K562 (cell line): ENCODE results near the gene C2CD2L. TPM values are rescaled to one million over a fixed set of nuclear protein-coding genes. Genes with fewer than 3 reads are reported as not detected.

ENCODE experiments used
- ETS1 ChIP-seq: conservative IDR thresholded peaks from 2 replicates; pipeline ENCODE4 v1.6.1; 2011; ENCODE audit warnings: low read depth, mild to moderate bottlenecking, low read length; ENCODE audit not compliant: control insufficient read depth
- FOXK2 ChIP-seq, 2 experiments: fragments of 450-650 bp; IDR thresholded peaks in 1 of 2; conservative IDR thresholded peaks in 1 of 2; 2 replicates each; pipeline ENCODE4 v1.6.1; 2016; ENCODE audit warnings: low read depth in 2 of 2, mild to moderate bottlenecking in 1 of 2
- FOXP4 ChIP-seq: sonication (generic); formaldehyde crosslinking; IDR thresholded peaks from 2 replicates; pipeline ENCODE4 v1.8.0; 2022; ENCODE audit warnings: mild to moderate bottlenecking, missing genetic modification reagents, borderline replicate concordance
- KDM1A ChIP-seq, 2 experiments: fragments of 450-650 bp; IDR thresholded peaks; 2 replicates each; pipeline ENCODE4 v1.6.1; 2016; ENCODE audit warnings: mild to moderate bottlenecking in 2 of 2
- NR2C1 ChIP-seq, 2 experiments: fragments of 450-650 bp; IDR thresholded peaks; 2 replicates each; pipeline ENCODE4 v1.6.1; 2017; ENCODE audit warnings: mild to moderate bottlenecking in 2 of 2, antibody characterized with exemption in 1 of 2, inconsistent platforms in 1 of 2, missing compliant biosample characterization in 1 of 2, missing genetic modification characterization in 1 of 2
- RBM39 ChIP-seq: fragments of 200-400 bp; formaldehyde crosslinking; optimal IDR thresholded peaks from 2 replicates; pipeline ENCODE3; 2018; ENCODE audit warnings: low read depth, low read length
- SPI1 ChIP-seq: IDR thresholded peaks from 2 replicates; pipeline ENCODE4 v1.6.1; 2011; ENCODE audit warnings: low read depth, low read length, control low read depth, borderline replicate concordance
- STAT6 ChIP-seq: sonication (generic); formaldehyde crosslinking; IDR thresholded peaks from 2 replicates; pipeline ENCODE4 v1.8.1; 2023; ENCODE audit warnings: mild to moderate bottlenecking, missing genetic modification reagents
- ZNF140 ChIP-seq: fragments of 250-450 bp; sonication (Bioruptor Pico); IDR thresholded peaks from 2 replicates; pipeline ENCODE4 v1.8.0; 2021; ENCODE audit warnings: moderate library complexity, mild to moderate bottlenecking, inconsistent platforms
- ZNF318 ChIP-seq, 2 experiments: fragments of 450-650 bp; IDR thresholded peaks; 2 replicates each; pipeline ENCODE4 v1.6.1; 2016; ENCODE audit warnings: mild to moderate bottlenecking in 2 of 2, borderline replicate concordance in 1 of 2, low read depth in 1 of 2, moderate library complexity in 1 of 2
- ZNF445 ChIP-seq: fragments of 250-450 bp; sonication (Bioruptor Pico); IDR thresholded peaks from 2 replicates; pipeline ENCODE4 v1.4.0; 2020; ENCODE audit warnings: low read depth, mild to moderate bottlenecking, moderate library complexity
- polyA plus RNA-seq, 8 experiments: library from polyadenylated mRNA; depleted of rRNA in 4 of 8; stranded (reverse) in 5 of 8; unstranded in 3 of 8; fragments of >200 nt; fragmentation: Nextera tagmentation in 2 of 8; fragmentation: Illumina TruSeq in 1 of 8; extraction: Ambion mirVana in 2 of 8; extraction: Trizol in 1 of 8; gene quantifications; 2 replicates each; pipeline versions ENCODE4 v1.2.1 to v1.2.3, GENCODE V29; 2011 to 2014; ENCODE audit warnings: inconsistent platforms in 1 of 8, missing spikeins in 1 of 8
- total RNA-seq, 7 experiments: library from RNA; depleted of rRNA in 6 of 7; stranded (reverse); fragments of >200 nt in 6 of 7; fragmentation: Illumina TruSeq in 2 of 7; extraction: Trizol in 2 of 7; gene quantifications; 2 replicates each; pipeline versions ENCODE4 v1.2.1 to v1.2.3, GENCODE V29; 2011 to 2021; ENCODE audit warnings: low replicate concordance in 1 of 7

C2CD2L gene
- total and polyA plus RNA-seq, 9 of the 15 experiments (the other 6 are each of a cell fraction or from before 2014, with no cell fraction given): 0.66 to 41.2 (median 14.8) TPM

GRCh38 chr11:119100994-119101758 is 6.0 kb upstream of the C2CD2L start (continued):
- TF ChIP-seq FOXP4 (no peak), SPI1 (no peak), STAT6 (no peak), ZNF445 (CRISPR knock-in tag) (no peak), RBM39 (peak; percentile 18), ETS1 (peak; percentile 35; the same call in 1 of the 2 replicates), KDM1A (IDR thresholded peaks at IDR 0.05) (0 out of 4 replicates have a peak, but pooled peaks of 1 of the 2 experiments have one; percentile 27), ZNF140 (CRISPR knock-in tag) (no peak), NR2C1 (IDR thresholded peaks at IDR 0.05) (no peak), NR2C1 (tag; IDR thresholded peaks at IDR 0.05) (no peak), FOXK2 (conservative IDR thresholded peaks at IDR 0.05 in 1 of 2, IDR thresholded peaks at IDR 0.05 in 1 of 2; ENCODE audit: low read depth in 2 of 2) (no peak), ZNF318 (IDR thresholded peaks at IDR 0.05; ENCODE audit: borderline replicate concordance in 1 of 2, low read depth in 1 of 2) (no peak)
